OCI-LY7 (cell line): ENCODE results near the gene SETBP1.

ENCODE experiments used
- CTCF ChIP-seq: fragments of 200-600 bp; sonication (generic); conservative IDR thresholded peaks from 2 replicates; pipeline ENCODE4 v1.5.1; 2014; ENCODE audit warnings: mild to moderate bottlenecking, antibody characterized with exemption, low read length, moderate library complexity, mixed read lengths
- EZH2phosphoT487 ChIP-seq: fragments of 200-600 bp; sonication (generic); IDR thresholded peaks from 2 replicates; pipeline ENCODE4 v1.6.1; 2018; ENCODE audit warnings: low read depth, borderline replicate concordance, mild to moderate bottlenecking, mixed run types, antibody characterized with exemption, low read length, moderate library complexity, mixed read lengths

DNA sequence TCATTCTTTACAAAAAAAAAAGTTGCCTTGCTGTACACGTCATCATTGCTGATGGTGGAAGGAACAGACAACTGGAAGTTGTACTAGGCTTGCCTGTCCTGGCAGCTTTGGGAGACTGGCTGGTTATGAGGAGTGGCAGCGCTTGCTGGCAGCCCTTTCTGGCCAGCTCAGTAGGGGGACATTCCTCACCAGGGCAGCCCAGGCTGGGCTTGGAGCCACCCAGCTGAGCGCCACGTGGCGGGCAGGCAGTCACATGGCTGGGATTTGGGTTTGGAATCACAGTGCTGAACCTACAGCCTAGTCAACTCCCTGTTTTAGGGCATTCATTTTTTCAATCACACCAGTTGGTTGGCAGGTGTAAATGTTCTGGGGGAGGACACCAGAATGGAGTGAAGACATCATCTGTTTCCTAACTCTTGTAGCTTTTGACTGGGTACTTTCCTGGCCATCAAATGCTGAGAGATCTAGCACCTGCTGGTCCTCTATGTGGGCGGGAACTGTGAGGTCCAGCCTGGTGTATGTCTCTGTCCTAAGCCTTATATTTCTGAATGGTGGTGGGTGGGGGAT is 139.3 kb downstream of the SETBP1 start:
- TF ChIP-seq CTCF (no peak), EZH2phosphoT487 (no peak)
